NCI-H146 treated with DMSO at 0.1 percent for 48 hours (cell line): Measurements from ENCODE around the gene NOLC1.

ENCODE experiments used
- DNase-seq: peaks from one replicate; lab custom pipeline; 2025; ENCODE audit not compliant: unreplicated experiment; lab: John Stamatoyannopoulos, UW

NOLC1 gene

GRCh38 chr10:102151774-102152544 lies at the start of gene NOLC1:
TSS of gene NOLC1 (plus strand) at chr10:102152389. CDS start at chr10:102152411, 22 bp downstream.
- peak; percentile 97 for DNase-seq

GRCh38 chr10:102102421-102102820 lies 49.8 kb upstream of the NOLC1 start:
- no peak for DNase-seq

GRCh38 chr10:102106998-102107397 lies 45.2 kb upstream of the NOLC1 start:
- DNase-seq = no peak

- DNase-seq = no peak
Measured at GRCh38 chr10:102109166-102110116, 42.7 kb upstream of the NOLC1 start.

GRCh38 chr10:102111276-102111675 lies 40.9 kb upstream of the NOLC1 start:
- no peak for DNase-seq

GRCh38 chr10:102112210-102112817 lies 39.9 kb upstream of the NOLC1 start:
- no peak for DNase-seq

- no peak for DNase-seq
Measured at GRCh38 chr10:102113261-102113955, 38.8 kb upstream of the NOLC1 start.

- DNase-seq = no peak
Measured at GRCh38 chr10:102113956-102114857, 38.0 kb upstream of the NOLC1 start.

GRCh38 chr10:102114861-102115618 lies 37.1 kb upstream of the NOLC1 start:
- peak; percentile 59 for DNase-seq

GRCh38 chr10:102115775-102116174 lies 36.4 kb upstream of the NOLC1 start:
- DNase-seq = no peak

- no peak for DNase-seq
Measured at GRCh38 chr10:102116656-102117055, 35.5 kb upstream of the NOLC1 start.

GRCh38 chr10:102117391-102118159 lies 34.6 kb upstream of the NOLC1 start:
- DNase-seq = peak; percentile 7

- no peak for DNase-seq
Measured at GRCh38 chr10:102118867-102119266, 33.3 kb upstream of the NOLC1 start.

- DNase-seq = no peak
Measured at GRCh38 chr10:102119417-102120141, 32.6 kb upstream of the NOLC1 start.

- DNase-seq = peak; percentile 64
Measured at GRCh38 chr10:102120142-102120990, 31.8 kb upstream of the NOLC1 start, which contains the start of gene LDB1. TSS of gene LDB1 (minus strand) at chr10:102120368. CDS start at chr10:102120110, 258 bp downstream.

- no peak for DNase-seq
Measured at GRCh38 chr10:102120991-102121738, 31.0 kb upstream of the NOLC1 start.
